H9 (cell line): Measurements from ENCODE around the gene SLCO2A1. TPM values are rescaled to one million over a fixed set of nuclear protein-coding genes. Genes with fewer than 3 reads are reported as not detected.

Experiments used
- DNase-seq: peaks from one replicate; pipeline ENCODE4 v3.0.0-alpha.2; 2017
- H2AFZ ChIP-seq: one replicate; pipeline ENCODE4 v1.6.1; 2013; ENCODE audit warnings: mild to moderate bottlenecking, low read length, control low read depth, moderate library complexity
- H2AK5ac ChIP-seq: 2 replicates; pipeline ENCODE4 v1.6.1; 2013; ENCODE audit warnings: low read length, control low read depth, mixed read lengths; ENCODE audit not compliant: insufficient read length
- H2BK120ac ChIP-seq: one replicate; pipeline ENCODE4 v1.6.1; 2013; ENCODE audit warnings: low read depth, mild to moderate bottlenecking, low read length, control low read depth, inconsistent platforms; ENCODE audit not compliant: poor library complexity, severe bottlenecking
- H2BK12ac ChIP-seq: 2 replicates; pipeline ENCODE4 v1.6.1; 2013; ENCODE audit warnings: low read length, control low read depth, mixed read lengths, low read depth; ENCODE audit not compliant: insufficient read length
- H2BK15ac ChIP-seq: 2 replicates; pipeline ENCODE4 v1.6.1; 2013; ENCODE audit warnings: low read depth, low read length, control low read depth
- H2BK20ac ChIP-seq: one replicate; pipeline ENCODE4 v1.6.1; 2013; ENCODE audit warnings: low read depth, mild to moderate bottlenecking, low read length, control low read depth, inconsistent platforms; ENCODE audit not compliant: poor library complexity, severe bottlenecking
- H2BK5ac ChIP-seq: 2 replicates; pipeline ENCODE4 v1.6.1; 2013; ENCODE audit warnings: low read length, control low read depth, mixed read lengths; ENCODE audit not compliant: insufficient read length
- H3K14ac ChIP-seq: 2 replicates; pipeline ENCODE4 v1.6.1; 2013; ENCODE audit warnings: low read length, control low read depth; ENCODE audit not compliant: insufficient read depth
- H3K18ac ChIP-seq: 2 replicates; pipeline ENCODE4 v1.6.1; 2013; ENCODE audit warnings: low read depth, mild to moderate bottlenecking, mixed read lengths, low read length, control low read depth; ENCODE audit not compliant: insufficient read length
- H3K23ac ChIP-seq: 2 replicates; pipeline ENCODE4 v1.6.1; 2013; ENCODE audit warnings: low read length, control low read depth, mixed read lengths, low read depth; ENCODE audit not compliant: insufficient read length
- H3K23me2 ChIP-seq: 2 replicates; pipeline ENCODE4 v1.6.1; 2013; ENCODE audit warnings: low read depth, mild to moderate bottlenecking, mixed read lengths, low read length, control low read depth; ENCODE audit not compliant: insufficient read length, poor library complexity, severe bottlenecking
- H3K27ac ChIP-seq: 2 replicates; pipeline ENCODE4 v1.5.1; 2013; ENCODE audit warnings: low read length, control low read depth, mixed read lengths, low read depth; ENCODE audit not compliant: insufficient read length
- H3K27me3 ChIP-seq: 2 replicates; pipeline ENCODE4 v1.6.1; 2013; ENCODE audit warnings: low read length, control low read depth, inconsistent platforms; ENCODE audit not compliant: insufficient read depth
- H3K4ac ChIP-seq: 2 replicates; pipeline ENCODE4 v1.6.1; 2013; ENCODE audit warnings: low read depth, mild to moderate bottlenecking, control low read depth, inconsistent platforms, low read length, moderate library complexity
- H3K4me1 ChIP-seq: 2 replicates; pipeline ENCODE4 v1.6.1; 2013; ENCODE audit warnings: low read length, control low read depth, inconsistent platforms; ENCODE audit not compliant: insufficient read depth
- H3K4me2 ChIP-seq: 2 replicates; pipeline ENCODE4 v1.6.1; 2013; ENCODE audit warnings: low read length, control low read depth, mixed read lengths; ENCODE audit not compliant: insufficient read length, insufficient read depth
- H3K56ac ChIP-seq: 2 replicates; pipeline ENCODE4 v1.6.1; 2013; ENCODE audit warnings: low read depth, mild to moderate bottlenecking, mixed read lengths, low read length, control low read depth; ENCODE audit not compliant: insufficient read length
- H3K79me1 ChIP-seq: 2 replicates; pipeline ENCODE4 v1.6.1; 2013; ENCODE audit warnings: low read depth, mild to moderate bottlenecking, moderate library complexity, low read length, control low read depth, inconsistent platforms; ENCODE audit not compliant: insufficient read depth, poor library complexity, severe bottlenecking
- H3K79me2 ChIP-seq: 2 replicates; pipeline ENCODE4 v1.6.1; 2013; ENCODE audit warnings: low read length, control low read depth, inconsistent platforms; ENCODE audit not compliant: insufficient read depth
- H3K9ac ChIP-seq: 2 replicates; pipeline ENCODE4 v1.6.1; 2013; ENCODE audit warnings: low read length, control low read depth, mixed read lengths; ENCODE audit not compliant: insufficient read length; ENCODE audit errors: extremely low read depth
- H3K9me3 ChIP-seq: one replicate; pipeline ENCODE4 v1.6.1; 2013; ENCODE audit warnings: low read depth, low read length, inconsistent platforms; ENCODE audit not compliant: control insufficient read depth
- H3T11ph ChIP-seq: one replicate; pipeline ENCODE4 v1.6.1; 2013; ENCODE audit warnings: mild to moderate bottlenecking, low read length, control low read depth, inconsistent platforms
- H4K20me1 ChIP-seq: one replicate; pipeline ENCODE4 v1.6.1; 2013; ENCODE audit not compliant: control insufficient read depth, insufficient read length, insufficient read depth
- H4K5ac ChIP-seq: 2 replicates; pipeline ENCODE4 v1.6.1; 2013; ENCODE audit warnings: low read depth, mild to moderate bottlenecking, mixed read lengths, low read length, control low read depth; ENCODE audit not compliant: insufficient read length
- H4K8ac ChIP-seq: replicated peaks from 2 replicates; pipeline ENCODE4 v1.6.1; 2013; ENCODE audit warnings: low read length, control low read depth, mixed read lengths, low read depth; ENCODE audit not compliant: insufficient read length
- H4K91ac ChIP-seq: 2 replicates; pipeline ENCODE4 v1.6.1; 2013; ENCODE audit warnings: low read depth, mild to moderate bottlenecking, moderate library complexity, mixed read lengths, low read length, control low read depth; ENCODE audit not compliant: insufficient read length
- H3K27ac Mint-ChIP-seq, 3 experiments: 2 replicates in 2 of 3; 3 replicates in 1 of 3; pipeline ENCODE4 v1.8.0; 2020 to 2021; ENCODE audit warnings: mixed read lengths in 3 of 3, mild to moderate bottlenecking in 1 of 3, moderate library complexity in 1 of 3
- H3K27me3 Mint-ChIP-seq: 2 replicates; pipeline ENCODE4 v1.8.0; 2021; ENCODE audit warnings: low read depth, mild to moderate bottlenecking, moderate library complexity, mixed read lengths
- H3K36me3 Mint-ChIP-seq, 3 experiments: 2 replicates in 2 of 3; 3 replicates in 1 of 3; pipeline ENCODE4 v1.8.0; 2020 to 2021; ENCODE audit warnings: low read depth in 3 of 3, mixed read lengths in 3 of 3; ENCODE audit not compliant: insufficient read depth in 1 of 3
- H3K4me1 Mint-ChIP-seq, 2 experiments: 2 replicates each; pipeline ENCODE4 v1.8.0; 2020; ENCODE audit warnings: mixed read lengths in 2 of 2
- H3K4me3 Mint-ChIP-seq, 2 experiments: 2 replicates in 1 of 2; 3 replicates in 1 of 2; pipeline ENCODE4 v1.8.0; 2020 to 2021; ENCODE audit warnings: mild to moderate bottlenecking in 2 of 2, mixed read lengths in 2 of 2, moderate library complexity in 1 of 2
- H3K9me3 Mint-ChIP-seq, 2 experiments: 2 replicates in 1 of 2; 3 replicates in 1 of 2; pipeline ENCODE4 v1.8.0; 2020; ENCODE audit warnings: mild to moderate bottlenecking in 2 of 2, mixed read lengths in 2 of 2, moderate library complexity in 1 of 2
- WGBS: extraction: QIAGEN DNeasy Blood & Tissue Kit; methylation state at CpG from one replicate; pipeline ENCODE4 v1.1.7; 2013; ENCODE audit warnings: missing lambda C conversion rate, low lambda C conversion rate, mixed read lengths; ENCODE audit not compliant: insufficient read length; ENCODE audit errors: extremely low coverage; 5-methylcytosine and 5-hydroxymethylcytosine counted together
- total RNA-seq: library from RNA; stranded (reverse); gene quantifications from 2 replicates; pipeline ENCODE4 v1.2.1, GENCODE V29; 2021
- TF ChIP-seq, protein P1 (sequence below): fragments of 200-600 bp; sonication (generic); conservative IDR thresholded peaks from 3 replicates; pipeline ENCODE4 v1.8.0; 2021; ENCODE audit warnings: antibody characterized with exemption, mild to moderate bottlenecking

The SLCO2A1 gene
- total RNA-seq, 1 experiment from 2014 or later = 0.98 TPM

- no peak overlapping the region for H2BK12ac ChIP-seq
- no peak overlapping the region for H3K18ac ChIP-seq
- no peak overlapping the region for H4K8ac ChIP-seq
- H3K9me3 Mint-ChIP-seq = peaks cover 0 to 2% of the 10 kb centered on the region in 2 experiments; a peak in 3 of 5 replicates
- H3K4me2 ChIP-seq = no peak overlapping the region
- no peak overlapping the region for H4K91ac ChIP-seq
- H3K27ac ChIP-seq = no peak overlapping the region
- no peak overlapping the region for H3K14ac ChIP-seq
- H3K23ac ChIP-seq = no peak overlapping the region
- no peak overlapping the region for H2BK5ac ChIP-seq
- H3K79me2 ChIP-seq = no peaks in the 10 kb centered on the region
- no peak overlapping the region for H2AK5ac ChIP-seq
- H3K27ac Mint-ChIP-seq = no peak overlapping the region; a peak in 1 of 7 replicates
- peaks cover 12% of the 10 kb centered on the region for H3K23me2 ChIP-seq
- H3T11ph ChIP-seq = no peak overlapping the region
- H3K9ac ChIP-seq = no peak overlapping the region
- H3K56ac ChIP-seq = no peak overlapping the region
- H4K5ac ChIP-seq = no peak overlapping the region
- no peak for DNase-seq
- no peak overlapping the region for H3K4me3 Mint-ChIP-seq
- no peak overlapping the region for H2BK120ac ChIP-seq
- TF ChIP-seq, protein P1, sequence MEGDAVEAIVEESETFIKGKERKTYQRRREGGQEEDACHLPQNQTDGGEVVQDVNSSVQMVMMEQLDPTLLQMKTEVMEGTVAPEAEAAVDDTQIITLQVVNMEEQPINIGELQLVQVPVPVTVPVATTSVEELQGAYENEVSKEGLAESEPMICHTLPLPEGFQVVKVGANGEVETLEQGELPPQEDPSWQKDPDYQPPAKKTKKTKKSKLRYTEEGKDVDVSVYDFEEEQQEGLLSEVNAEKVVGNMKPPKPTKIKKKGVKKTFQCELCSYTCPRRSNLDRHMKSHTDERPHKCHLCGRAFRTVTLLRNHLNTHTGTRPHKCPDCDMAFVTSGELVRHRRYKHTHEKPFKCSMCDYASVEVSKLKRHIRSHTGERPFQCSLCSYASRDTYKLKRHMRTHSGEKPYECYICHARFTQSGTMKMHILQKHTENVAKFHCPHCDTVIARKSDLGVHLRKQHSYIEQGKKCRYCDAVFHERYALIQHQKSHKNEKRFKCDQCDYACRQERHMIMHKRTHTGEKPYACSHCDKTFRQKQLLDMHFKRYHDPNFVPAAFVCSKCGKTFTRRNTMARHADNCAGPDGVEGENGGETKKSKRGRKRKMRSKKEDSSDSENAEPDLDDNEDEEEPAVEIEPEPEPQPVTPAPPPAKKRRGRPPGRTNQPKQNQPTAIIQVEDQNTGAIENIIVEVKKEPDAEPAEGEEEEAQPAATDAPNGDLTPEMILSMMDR = no peak
- no peak overlapping the region for H2BK15ac ChIP-seq
- H3K27me3 ChIP-seq = peaks cover 19% of the 10 kb centered on the region
- no peaks in the 10 kb centered on the region for H3K4me1 ChIP-seq
- no peak overlapping the region for H2AFZ ChIP-seq
- no CpG with 5 or more reads among the region's 8 CpGs for WGBS
- no peaks in the 10 kb centered on the region for H3K79me1 ChIP-seq
- H2BK20ac ChIP-seq = no peak overlapping the region
- H3K36me3 Mint-ChIP-seq = peaks cover 0 to 2% (median 0%) of the 10 kb centered on the region in 3 experiments; a peak in 1 of 7 replicates
- peaks cover 47% of the 10 kb centered on the region for H3K27me3 Mint-ChIP-seq
- H3K4ac ChIP-seq = no peak overlapping the region
- H3K9me3 ChIP-seq = no peaks in the 10 kb centered on the region
- H4K20me1 ChIP-seq = no peaks in the 10 kb centered on the region
- peaks cover 13 to 19% of the 10 kb centered on the region in 2 experiments for H3K4me1 Mint-ChIP-seq
Measured at GRCh38 chr3:134033315-134033996, 3.7 kb upstream of the SLCO2A1 start.
